Stimulated activated CD4-positive, alpha-beta T cell treated with anti-CD3 and anti-CD28 coated beads, Interleukin-15, amount 100 ng/mL, for 48 hours (primary cell): ENCODE measurements around the gene CTNNA1.
"Not testable (repeated sequence)": the region's sequence is repeated elsewhere in the genome, so short reads cannot be mapped to it uniquely, and the experiment has no call there.

ENCODE experiments used
- DNase-seq, 2 donors: peaks; one replicate each; pipeline ENCODE4 v3.0.0-alpha.2; 2020; ENCODE audit warnings: low read depth in 2 of 2

The CTNNA1 gene

GRCh38 chr5:138725153-138725817 lies 27.9 kb upstream of the CTNNA1 start:
- DNase-seq, result no peak

GRCh38 chr5:138725818-138726416 lies 27.3 kb upstream of the CTNNA1 start:
- DNase-seq, result no peak

- no peak for DNase-seq
Measured at GRCh38 chr5:138726848-138727247, 26.4 kb upstream of the CTNNA1 start.

- DNase-seq, result not testable (repeated sequence)
Measured at GRCh38 chr5:138730496-138730895, 22.7 kb upstream of the CTNNA1 start.

GRCh38 chr5:138732466-138732865 lies 20.8 kb upstream of the CTNNA1 start:
- DNase-seq, result no peak

GRCh38 chr5:138732933-138733332 lies 20.3 kb upstream of the CTNNA1 start:
- no peak for DNase-seq

- no peak for DNase-seq
Measured at GRCh38 chr5:138733509-138733908, 19.7 kb upstream of the CTNNA1 start.

GRCh38 chr5:138736293-138736692 lies 16.9 kb upstream of the CTNNA1 start:
- DNase-seq, result no peak

- DNase-seq, result no peak
Measured at GRCh38 chr5:138737494-138738265, 15.5 kb upstream of the CTNNA1 start.

GRCh38 chr5:138738399-138738798 lies 14.8 kb upstream of the CTNNA1 start:
- DNase-seq, result no peak

- DNase-seq, result no peak
Measured at GRCh38 chr5:138739938-138740337, 13.3 kb upstream of the CTNNA1 start.

- DNase-seq, result no peak
Measured at GRCh38 chr5:138743484-138743883, 9.7 kb upstream of the CTNNA1 start.

- DNase-seq, result no peak
Measured at GRCh38 chr5:138745268-138745667, 8.0 kb upstream of the CTNNA1 start.

GRCh38 chr5:138748630-138749081 lies 4.6 kb upstream of the CTNNA1 start:
- no peak for DNase-seq

GRCh38 chr5:138751344-138751743 lies 1.9 kb upstream of the CTNNA1 start:
- not testable (repeated sequence) for DNase-seq

- no peak for DNase-seq
Measured at GRCh38 chr5:138752341-138752950, 779 bp upstream of the CTNNA1 start.

GRCh38 chr5:138753794-138754698 lies 821 bp downstream of the CTNNA1 start:
- DNase-seq, result peak; percentile 43 to 62

- no peak for DNase-seq
Measured at GRCh38 chr5:138754699-138755057, 1.5 kb downstream of the CTNNA1 start.

- DNase-seq, result no peak
Measured at GRCh38 chr5:138755084-138755748, 2.0 kb downstream of the CTNNA1 start.

- no peak for DNase-seq
Measured at GRCh38 chr5:138757061-138757776, 4.0 kb downstream of the CTNNA1 start.
